Stimulated activated CD8-positive, alpha-beta memory T cell treated with anti-CD3 and anti-CD28 coated beads, Interleukin-12 subunit alpha, Interleukin-12 subunit beta, amount 100 ng/mL, for 24 hours (primary cell): ENCODE measurements around the gene RALB.

ENCODE experiments used
- DNase-seq: peaks from one replicate; pipeline ENCODE4 v3.0.0-alpha.2; 2020; ENCODE audit errors: extremely low read depth

The RALB gene

GRCh38 chr2:120262761-120263428, 10.2 kb downstream of the RALB start:
- DNase-seq: no peak

- DNase-seq: no peak
Measured at GRCh38 chr2:120265006-120265405, 12.4 kb downstream of the RALB start.

GRCh38 chr2:120267348-120267747, 14.7 kb downstream of the RALB start:
- DNase-seq: no peak

GRCh38 chr2:120269076-120269744, 16.6 kb downstream of the RALB start:
- DNase-seq: no peak

GRCh38 chr2:120269816-120270215, 17.2 kb downstream of the RALB start:
- no peak for DNase-seq

GRCh38 chr2:120271711-120272379, 19.2 kb downstream of the RALB start:
- DNase-seq: no peak

GRCh38 chr2:120272763-120273481, 20.3 kb downstream of the RALB start:
- DNase-seq: no peak

- DNase-seq: no peak
Measured at GRCh38 chr2:120275617-120276400, 23.2 kb downstream of the RALB start.

GRCh38 chr2:120277505-120278205, 25.0 kb downstream of the RALB start:
- no peak for DNase-seq

GRCh38 chr2:120278901-120279300, 26.2 kb downstream of the RALB start:
- DNase-seq: no peak

- no peak for DNase-seq
Measured at GRCh38 chr2:120279708-120280107, 27.1 kb downstream of the RALB start.

GRCh38 chr2:120283649-120284048, 31.0 kb downstream of the RALB start:
- no peak for DNase-seq

- DNase-seq: no peak
Measured at GRCh38 chr2:120285056-120285455, 32.4 kb downstream of the RALB start.

- no peak for DNase-seq
Measured at GRCh38 chr2:120287183-120288015, 34.7 kb downstream of the RALB start.

- no peak for DNase-seq
Measured at GRCh38 chr2:120288016-120288373, 35.3 kb downstream of the RALB start.

GRCh38 chr2:120289221-120289906, 36.7 kb downstream of the RALB start:
- no peak for DNase-seq

GRCh38 chr2:120290737-120291136, 38.1 kb downstream of the RALB start:
- no peak for DNase-seq

GRCh38 chr2:120291401-120292311, 39.0 kb downstream of the RALB start:
- DNase-seq: no peak
